Measurements from ENCODE around the gene GUCY1B1.

GUCY1B1 gene

GRCh38 chr4:155759372-155760252, 791 bp downstream of the GUCY1B1 start:
- DNase-seq (ENCODE audit: low read depth), result peak; percentile 29
- H3K4me3 ChIP-seq (ENCODE audit: low read length), result peak overlapping the region; percentile 60
- no peak for TF ChIP-seq CTCF (IDR thresholded peaks at IDR 0.05; ENCODE audit: insufficient read depth, low read depth, low read length, missing control alignments)

- no peak for DNase-seq (ENCODE audit: low read depth)
- no peak for TF ChIP-seq CTCF (IDR thresholded peaks at IDR 0.05; ENCODE audit: insufficient read depth, low read depth, low read length, missing control alignments)
- no peak overlapping the region for H3K4me3 ChIP-seq (ENCODE audit: low read length)
Measured at GRCh38 chr4:155761047-155761446, 2.2 kb downstream of the GUCY1B1 start.

GRCh38 chr4:155761916-155762315, 3.1 kb downstream of the GUCY1B1 start:
- TF ChIP-seq CTCF (IDR thresholded peaks at IDR 0.05; ENCODE audit: insufficient read depth, low read depth, low read length, missing control alignments), result no peak
- no peak for DNase-seq (ENCODE audit: low read depth)

GRCh38 chr4:155762334-155762733, 3.5 kb downstream of the GUCY1B1 start:
- no peak for DNase-seq (ENCODE audit: low read depth)
- TF ChIP-seq CTCF (IDR thresholded peaks at IDR 0.05; ENCODE audit: insufficient read depth, low read depth, low read length, missing control alignments), result no peak
- no peak overlapping the region for H3K4me3 ChIP-seq (ENCODE audit: low read length)

More at GRCh38 chr4:155761916-155762315, 3.1 kb downstream of the GUCY1B1 start:
- no peak overlapping the region for H3K4me3 ChIP-seq (ENCODE audit: low read length)

GRCh38 chr4:155763551-155763950, 4.7 kb downstream of the GUCY1B1 start:
- H3K4me3 ChIP-seq (ENCODE audit: low read length), result no peak overlapping the region
- TF ChIP-seq CTCF (IDR thresholded peaks at IDR 0.05; ENCODE audit: insufficient read depth, low read depth, low read length, missing control alignments), result no peak
- no peak for DNase-seq (ENCODE audit: low read depth)

- no peak overlapping the region for H3K4me3 ChIP-seq (ENCODE audit: low read length)
- no peak for TF ChIP-seq CTCF (IDR thresholded peaks at IDR 0.05; ENCODE audit: insufficient read depth, low read depth, low read length, missing control alignments)
- no peak for DNase-seq (ENCODE audit: low read depth)
Measured at GRCh38 chr4:155765149-155765548, 6.3 kb downstream of the GUCY1B1 start.

GRCh38 chr4:155766622-155767021, 7.8 kb downstream of the GUCY1B1 start:
- DNase-seq (ENCODE audit: low read depth), result no peak
- no peak for TF ChIP-seq CTCF (IDR thresholded peaks at IDR 0.05; ENCODE audit: insufficient read depth, low read depth, low read length, missing control alignments)
- H3K4me3 ChIP-seq (ENCODE audit: low read length), result no peak overlapping the region

Measured in epithelial cell of esophagus (primary cell).